GM18508 (cell line): ENCODE data around the gene DCAF12.

Experiments used
- ATAC-seq: cut with Tn5 transposase; IDR thresholded peaks from one replicate; pipeline ENCODE4 v1.9.1; 2021; ENCODE audit warnings: moderate number of reproducible peaks; ENCODE audit not compliant: insufficient read depth, unreplicated experiment

The DCAF12 gene

DNA sequence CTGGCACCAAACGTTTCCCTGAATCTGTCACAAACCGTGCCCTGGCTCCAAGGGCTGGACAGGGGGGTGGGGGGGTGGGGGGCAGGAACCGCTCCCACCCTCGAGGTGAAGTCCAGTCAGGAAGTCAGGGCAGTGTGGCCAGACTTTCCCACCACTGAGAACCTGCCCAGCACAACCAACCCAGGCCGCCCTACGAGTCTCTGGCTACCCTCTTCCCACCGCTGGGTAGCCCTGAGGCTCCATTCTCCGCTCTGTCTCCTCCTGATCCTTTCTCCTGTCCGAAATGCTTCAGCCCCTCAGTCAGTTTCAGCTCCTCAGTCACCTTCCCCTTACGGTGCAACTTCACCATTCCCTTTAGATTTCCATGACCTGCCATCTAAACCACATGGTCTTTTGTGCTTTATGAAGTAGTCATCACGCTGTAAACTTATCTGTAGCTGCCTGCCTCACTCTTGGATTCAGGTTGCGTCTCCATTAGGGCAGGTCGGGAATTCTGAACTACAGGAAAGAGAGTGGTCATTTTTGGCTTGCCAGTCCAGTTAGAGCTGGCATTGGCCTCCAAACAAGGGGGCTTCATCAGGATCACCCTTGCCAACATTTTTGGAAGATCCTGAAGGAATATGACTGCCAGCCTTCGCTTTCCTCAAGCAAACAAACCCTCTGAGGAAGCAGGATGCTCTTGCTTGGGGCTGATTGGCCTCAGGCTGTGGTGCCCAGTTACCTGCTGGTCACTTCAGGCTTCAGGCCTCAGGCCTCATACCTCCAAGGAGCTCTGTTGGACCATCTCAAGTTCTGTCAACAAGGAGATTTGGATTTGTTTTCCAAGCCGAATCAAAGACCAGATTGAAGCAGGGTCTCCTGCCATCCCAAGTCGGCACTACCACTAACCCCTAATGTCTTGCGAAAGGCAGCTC, 794 bp upstream of the DCAF12 start:
- ATAC-seq: no peak

DNA sequence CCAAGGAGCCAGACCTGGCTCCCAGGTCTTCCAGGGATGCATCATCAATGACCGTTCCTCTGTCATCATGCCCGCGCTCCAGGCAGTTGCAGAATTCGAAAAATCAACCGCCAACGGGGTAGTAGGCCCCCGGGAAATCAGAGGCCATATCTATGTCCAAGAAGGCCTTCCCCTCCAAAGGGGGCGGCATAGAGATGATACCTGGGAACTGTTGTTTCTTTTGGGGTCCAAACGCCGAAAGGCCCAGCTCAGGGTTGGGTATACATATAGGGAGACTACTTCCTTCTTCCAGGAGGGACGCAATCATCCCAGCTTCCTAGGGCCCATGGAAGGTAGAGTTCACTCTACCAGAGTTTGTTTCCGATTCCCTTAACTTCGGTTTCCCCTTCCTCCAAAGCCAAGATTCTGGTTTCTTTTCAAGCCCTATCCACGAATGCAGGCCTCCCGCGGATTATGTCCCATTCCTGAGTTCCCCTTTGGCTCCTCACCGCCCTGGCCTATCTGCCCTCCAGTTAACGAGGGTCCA, 754 bp downstream of the DCAF12 start:
- ATAC-seq: no peak

DNA sequence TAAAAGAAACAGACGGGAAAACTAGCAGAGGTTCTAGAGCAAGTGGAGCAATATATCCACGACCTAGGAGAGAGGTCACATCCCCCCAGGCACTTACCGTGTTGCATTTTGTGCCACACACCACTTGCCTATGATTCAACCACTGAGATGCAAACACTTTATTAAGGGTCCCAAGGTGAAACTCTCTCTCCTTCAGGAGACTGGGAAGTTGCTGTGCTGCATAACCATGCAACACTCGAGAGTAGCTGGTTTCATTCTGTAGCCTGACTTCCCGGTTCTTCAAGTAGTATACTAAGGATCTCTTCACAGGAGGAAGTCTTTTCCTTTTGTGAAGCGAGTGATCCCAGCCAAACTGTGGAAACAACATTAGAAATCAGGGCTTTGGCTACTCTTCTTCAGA, 1.6 kb downstream of the DCAF12 start:
- ATAC-seq: no peak

DNA sequence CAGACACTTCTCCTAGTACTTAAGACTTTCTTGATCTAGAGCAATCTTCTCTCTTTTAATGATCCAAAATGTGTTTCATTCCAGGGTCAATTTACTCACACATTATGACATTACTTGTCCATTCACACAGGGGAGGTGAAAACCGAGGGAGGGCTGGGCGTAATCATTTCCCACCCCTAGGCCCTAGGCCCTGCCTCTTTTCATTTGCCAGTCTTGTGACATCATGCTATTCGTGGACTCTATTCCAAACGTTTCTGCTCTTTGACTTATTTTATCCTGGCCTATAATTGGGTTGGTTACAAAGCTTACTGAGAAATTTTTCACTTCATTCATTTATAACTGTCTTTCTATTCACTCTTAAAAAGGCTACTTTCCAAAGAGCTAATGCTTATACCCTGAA, 2.4 kb downstream of the DCAF12 start:
- no peak for ATAC-seq

DNA sequence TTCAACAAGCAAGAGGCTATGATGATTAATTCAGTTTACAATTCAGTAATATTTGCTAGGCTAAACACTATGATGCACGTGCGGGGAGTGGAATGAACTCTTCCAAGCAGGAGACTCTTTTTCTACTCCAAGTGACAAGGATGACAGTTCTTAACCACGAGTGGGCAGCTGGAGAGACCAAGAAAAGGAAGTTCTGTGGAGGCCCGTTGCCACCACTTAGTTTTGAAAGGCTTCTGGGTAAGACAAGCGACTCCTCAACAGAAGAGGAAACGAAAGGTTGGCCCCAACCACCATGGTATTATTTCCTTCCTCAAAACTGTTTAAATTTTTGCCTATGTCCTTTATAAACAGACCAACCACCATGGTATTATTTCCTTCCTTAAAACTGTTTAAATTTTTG, 2.8 kb downstream of the DCAF12 start:
- ATAC-seq: no peak

DNA sequence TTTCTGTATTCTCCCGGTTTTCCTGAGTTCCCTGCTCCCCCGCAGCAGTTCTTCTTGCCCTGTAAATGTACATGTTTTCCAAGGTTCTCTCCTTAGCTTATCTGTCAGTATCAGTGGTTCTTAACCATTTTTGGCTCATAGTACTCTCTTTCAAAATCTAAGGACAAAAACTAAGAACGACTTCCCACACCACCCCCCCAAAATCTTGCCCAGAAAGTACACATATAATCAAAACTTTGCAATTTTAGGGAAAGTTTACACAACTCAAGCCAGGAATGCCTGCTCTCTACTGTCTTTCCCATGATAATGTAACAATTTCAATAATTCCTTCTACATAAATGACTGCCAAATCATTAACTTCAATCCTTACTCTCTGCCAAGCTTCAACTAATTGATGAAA, 4.5 kb downstream of the DCAF12 start:
- no peak for ATAC-seq

DNA sequence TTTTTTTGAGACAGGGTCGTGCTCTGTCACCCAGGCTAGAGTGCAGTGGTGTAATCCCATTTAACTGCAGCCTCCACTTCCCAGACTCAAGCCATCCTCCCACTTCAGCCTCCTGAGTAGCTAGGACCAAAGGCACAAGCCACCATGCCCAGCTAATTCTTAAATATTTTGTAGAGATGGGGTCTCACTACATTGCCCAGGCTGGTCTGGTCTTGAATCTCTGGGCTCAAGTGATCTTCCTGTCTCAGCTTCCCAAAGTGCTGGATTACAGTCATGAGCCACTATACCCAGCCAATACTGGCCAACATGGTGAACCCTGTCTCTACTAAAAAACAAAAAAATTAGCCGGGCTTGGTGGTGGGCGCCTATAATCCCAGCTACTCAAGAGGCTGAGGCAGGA, 6.8 kb downstream of the DCAF12 start:
- ATAC-seq: no peak

DNA sequence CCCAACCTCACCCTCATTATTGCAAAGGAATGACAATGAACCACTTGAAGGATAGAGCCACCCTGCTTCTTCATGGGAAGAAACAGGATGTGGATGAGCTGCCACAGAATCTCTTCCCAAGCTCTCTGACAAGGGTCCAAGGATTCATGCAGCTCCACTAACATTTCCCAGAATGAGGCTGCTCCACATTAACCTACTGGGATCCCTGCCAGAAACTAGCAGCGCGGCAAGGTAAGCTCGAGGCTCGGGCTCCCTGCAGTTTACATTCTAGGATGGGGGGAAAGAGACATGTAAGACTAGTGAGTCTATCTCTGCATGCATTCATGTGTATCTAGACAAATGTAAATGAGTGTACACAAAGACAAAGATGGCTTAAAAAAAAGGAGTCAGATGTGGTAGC, 12.1 kb downstream of the DCAF12 start:
- ATAC-seq: no peak

DNA sequence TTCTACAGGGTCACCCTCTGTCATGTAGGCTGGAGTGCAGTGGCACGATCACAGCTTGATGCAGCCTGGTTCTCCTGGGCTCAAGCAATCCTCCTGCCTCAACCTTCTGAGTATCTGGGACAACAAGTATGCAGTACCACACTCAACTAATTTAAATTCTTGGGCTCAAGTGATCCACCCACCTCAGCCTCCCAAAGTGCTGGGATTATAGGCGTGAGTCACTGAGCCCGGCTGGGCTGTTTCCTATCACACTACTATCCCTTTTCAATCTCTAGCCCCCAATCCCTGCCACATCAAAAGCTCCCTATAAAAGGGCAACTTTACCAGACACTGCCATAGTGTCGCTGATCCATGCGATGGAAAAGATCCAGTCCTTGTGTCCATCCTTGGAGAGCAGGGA, 20.4 kb downstream of the DCAF12 start:
- no peak for ATAC-seq

DNA sequence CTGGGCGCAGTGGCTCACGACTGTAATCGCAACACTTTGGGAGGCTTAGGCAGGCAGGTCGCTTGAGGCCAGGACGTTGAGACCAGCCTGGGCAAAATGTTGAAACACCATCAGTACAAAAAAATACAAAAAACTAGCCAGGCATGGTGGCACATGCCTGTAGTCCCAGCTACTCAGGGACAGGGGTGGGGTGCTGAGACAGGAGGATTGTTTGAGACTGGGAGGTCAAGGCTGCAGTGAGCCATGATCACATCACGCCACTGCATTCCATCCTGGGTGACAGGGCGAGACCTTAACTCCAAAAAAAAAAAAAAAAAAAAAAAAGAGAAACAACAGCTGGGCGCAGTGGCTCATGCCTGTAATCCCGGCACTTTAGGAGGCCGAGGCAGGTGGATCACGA, 23.7 kb downstream of the DCAF12 start:
- ATAC-seq: no peak

DNA sequence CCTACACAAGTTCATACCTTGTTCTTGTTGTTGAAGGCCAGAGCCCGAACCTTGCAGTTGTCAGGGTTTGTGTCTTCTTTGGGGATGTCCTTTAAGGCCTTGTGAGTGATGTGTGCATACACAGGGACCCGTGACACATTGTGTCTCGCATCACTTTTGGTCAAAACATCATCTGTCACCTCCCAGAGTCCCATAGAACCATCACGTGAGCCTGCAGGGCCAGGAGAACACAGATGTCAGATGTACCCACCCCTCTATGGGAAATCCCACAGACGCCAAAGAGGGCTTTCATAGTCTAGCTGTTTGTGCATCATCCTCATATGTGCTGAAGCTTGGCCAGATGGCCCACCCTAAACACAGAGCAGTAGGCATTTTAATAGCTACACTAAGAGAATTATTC, 28.2 kb downstream of the DCAF12 start:
- no peak for ATAC-seq

DNA sequence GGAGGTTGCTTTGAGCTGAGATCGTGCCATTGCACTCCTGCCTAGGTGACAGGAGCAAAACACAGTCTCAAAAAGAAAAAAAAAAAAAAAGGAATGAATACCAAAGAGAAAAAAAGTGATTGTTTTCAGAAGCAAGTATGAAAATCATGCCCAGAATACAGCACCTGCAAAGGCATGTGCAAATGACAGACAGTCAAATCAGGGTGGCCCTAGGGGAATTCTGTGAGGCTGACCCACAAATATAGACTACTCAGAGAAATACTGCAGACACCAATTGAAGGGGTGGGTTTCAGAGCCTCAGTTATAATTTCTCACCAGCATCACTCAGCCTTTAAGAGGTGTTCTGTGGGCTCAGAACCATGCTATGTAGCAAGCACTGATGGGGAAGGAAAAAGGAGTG, 28.6 kb downstream of the DCAF12 start:
- no peak for ATAC-seq

DNA sequence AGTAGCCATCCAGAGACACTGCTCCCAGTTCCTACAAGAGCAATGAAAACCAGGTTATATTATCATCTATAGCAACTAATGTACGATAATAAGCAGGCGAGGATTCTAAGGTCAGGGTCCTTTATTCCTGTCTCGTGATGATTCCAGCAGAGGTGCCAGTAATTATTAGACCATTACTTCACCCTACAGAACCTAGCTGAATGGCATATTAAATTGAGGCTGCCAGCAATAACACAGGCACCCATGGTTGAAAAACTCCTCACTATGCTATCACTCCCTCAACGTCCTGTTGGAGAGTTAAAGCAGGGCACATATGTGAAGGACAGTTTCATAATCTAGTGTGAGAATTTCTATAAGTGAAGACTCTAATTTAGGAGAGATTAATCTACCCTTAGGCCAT, 29.7 kb downstream of the DCAF12 start:
- ATAC-seq: no peak

DNA sequence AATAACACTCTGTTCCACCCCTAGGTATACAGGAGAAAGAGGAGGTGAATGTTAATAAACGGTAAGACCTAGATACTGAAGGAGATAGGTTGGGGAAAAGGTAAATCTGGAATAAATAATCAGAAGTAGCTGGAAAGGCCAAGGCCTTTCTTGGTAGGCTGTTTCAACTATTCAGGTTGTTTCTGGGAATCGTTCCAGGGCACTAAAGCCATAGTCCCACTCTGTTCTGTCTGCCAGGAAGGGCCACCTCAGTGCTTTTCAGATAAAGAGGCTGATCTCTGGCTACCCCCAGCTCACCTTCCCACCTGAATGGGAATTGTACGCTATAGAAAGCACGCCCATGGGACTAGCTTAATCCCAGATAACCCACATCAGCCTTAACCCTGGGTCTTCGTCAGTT, 32.9 kb downstream of the DCAF12 start:
- ATAC-seq: no peak

DNA sequence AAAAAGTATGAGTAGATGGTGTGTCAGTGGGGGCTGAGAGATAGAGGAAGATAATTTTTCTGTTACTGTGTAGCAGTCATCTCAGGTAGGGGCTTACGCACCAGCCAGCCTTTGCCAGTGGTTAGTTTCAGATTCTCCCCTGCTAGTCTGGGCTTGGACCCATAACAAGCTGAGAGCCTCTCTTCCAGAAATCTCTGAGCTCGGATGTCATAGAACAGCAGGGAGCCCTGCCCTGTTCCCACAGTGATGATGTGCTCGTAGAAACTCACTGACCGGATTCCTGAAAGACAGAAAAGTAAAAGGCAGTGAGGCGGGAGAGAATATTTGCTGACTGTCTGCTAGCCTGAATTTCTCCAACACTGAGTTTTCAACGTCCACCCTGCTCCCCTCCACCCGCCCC, 37.2 kb downstream of the DCAF12 start:
- no peak for ATAC-seq

DNA sequence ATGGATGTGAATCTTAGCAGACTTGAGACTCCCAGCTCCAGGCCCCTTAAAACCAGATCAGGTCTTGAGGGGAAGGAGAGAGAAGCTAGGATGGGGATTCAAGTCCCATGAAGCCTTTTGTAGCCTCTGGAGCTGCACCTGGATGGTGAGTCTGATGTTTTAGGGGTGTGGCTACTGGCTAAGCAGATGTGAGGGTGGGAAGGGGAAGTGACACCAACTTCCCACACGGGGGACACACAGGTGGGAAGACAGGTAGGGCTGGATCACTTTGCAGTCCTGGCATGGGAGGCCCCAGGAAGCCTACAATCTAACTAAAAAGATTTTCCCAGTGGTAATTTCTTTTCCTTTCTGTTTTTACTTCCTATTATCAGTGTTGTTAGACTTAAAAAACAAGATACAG, 39.1 kb downstream of the DCAF12 start:
- ATAC-seq: no peak

DNA sequence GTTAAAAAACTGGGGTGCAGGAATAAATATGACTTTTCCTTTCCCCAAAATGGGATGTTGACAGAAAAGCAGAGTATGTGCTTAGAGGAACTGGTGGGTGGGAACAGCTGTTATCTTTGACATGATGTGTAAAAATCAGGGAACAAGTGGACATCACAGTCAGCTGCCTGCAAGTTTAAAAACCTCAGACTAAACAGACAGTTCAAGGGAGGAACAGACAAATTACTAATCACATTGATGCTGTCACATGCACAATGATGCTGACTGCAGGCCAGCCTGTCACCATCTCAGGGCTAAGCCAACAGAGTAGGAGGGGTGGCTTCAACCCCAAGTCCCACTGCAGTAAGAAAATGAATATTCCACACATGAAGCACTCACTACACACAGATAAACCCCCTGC, 39.6 kb downstream of the DCAF12 start:
- ATAC-seq: no peak

DNA sequence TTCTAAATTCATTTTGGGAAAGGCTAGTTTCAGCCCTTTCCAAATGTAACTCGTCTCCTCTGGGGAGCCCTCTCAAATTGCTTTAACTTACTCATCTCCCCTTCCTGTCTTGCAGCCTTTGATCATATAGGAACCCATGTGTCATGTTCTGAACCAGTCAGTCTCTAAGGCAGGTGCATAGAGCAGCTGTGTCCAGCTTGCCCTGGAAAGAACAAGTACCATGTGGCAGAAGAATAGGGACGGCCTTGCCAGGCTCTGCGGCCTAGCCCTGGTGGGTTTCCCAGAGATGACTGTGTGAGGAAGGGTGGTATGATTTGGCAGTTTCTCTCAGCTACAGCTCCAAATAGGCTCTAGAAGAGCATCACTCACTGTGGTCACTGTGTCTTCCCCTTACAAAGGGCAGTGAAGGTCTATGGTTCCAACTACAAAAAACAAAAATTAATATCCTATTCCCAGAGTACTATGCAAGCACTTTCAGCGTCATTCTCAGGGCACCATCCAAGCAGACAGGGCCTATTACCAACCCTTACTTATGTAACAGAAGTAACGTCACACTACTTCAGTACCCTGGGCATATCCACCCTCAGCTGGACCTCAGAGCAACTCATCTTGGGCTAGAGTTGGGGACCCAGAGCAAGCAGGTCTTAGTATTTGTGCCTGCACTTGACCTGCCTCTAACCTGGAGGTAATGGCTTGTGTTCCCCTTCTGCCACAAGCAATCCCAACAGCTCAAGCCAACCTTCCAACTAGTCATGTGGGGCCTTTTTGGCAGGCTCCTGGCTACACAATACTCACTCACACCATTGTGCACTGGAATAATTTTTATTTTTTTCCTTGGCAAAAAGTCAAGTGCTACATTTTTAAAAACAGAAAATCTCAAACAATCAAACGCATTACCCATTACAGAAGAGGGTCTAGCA, 40.7 kb downstream of the DCAF12 start:
- no peak for ATAC-seq

DNA sequence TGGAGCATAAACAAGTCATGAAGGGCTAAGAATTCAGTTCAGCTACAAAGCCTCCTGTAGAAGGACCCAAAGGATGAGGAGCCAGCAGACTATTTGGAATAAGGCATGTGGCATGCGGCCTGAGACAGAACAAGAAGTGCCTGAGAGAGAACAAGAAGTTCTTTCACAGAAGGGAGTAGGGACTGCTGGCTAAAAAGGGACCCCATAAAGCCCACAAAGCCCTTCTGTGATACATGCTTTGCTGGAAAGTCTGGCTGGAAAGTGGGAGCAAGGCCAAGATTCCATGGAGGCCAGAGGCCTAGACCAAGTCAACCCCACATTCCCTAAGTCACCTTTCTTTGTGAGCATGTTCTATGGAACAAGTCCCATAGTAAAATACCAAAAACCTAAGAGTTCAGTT, 41.9 kb downstream of the DCAF12 start:
- no peak for ATAC-seq

DNA sequence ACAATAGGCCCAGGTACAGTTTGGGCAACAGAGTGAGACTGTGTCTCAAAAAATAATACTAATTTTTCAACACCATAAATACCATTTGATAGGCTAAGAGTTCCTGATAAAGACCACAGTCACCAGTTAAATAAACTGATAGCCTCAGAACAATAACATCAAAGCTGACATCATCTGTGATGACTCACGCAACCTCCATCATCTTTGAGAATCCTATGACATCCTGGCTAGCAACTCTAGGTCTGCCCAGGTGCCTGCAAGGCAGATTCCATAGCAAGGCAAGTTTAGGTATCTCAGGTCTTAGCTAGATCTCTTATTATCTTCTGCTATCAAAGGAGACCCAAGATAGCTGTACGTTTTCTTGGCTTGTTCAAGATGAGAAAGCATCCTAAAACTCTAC, 47.3 kb downstream of the DCAF12 start:
- no peak for ATAC-seq

DNA sequence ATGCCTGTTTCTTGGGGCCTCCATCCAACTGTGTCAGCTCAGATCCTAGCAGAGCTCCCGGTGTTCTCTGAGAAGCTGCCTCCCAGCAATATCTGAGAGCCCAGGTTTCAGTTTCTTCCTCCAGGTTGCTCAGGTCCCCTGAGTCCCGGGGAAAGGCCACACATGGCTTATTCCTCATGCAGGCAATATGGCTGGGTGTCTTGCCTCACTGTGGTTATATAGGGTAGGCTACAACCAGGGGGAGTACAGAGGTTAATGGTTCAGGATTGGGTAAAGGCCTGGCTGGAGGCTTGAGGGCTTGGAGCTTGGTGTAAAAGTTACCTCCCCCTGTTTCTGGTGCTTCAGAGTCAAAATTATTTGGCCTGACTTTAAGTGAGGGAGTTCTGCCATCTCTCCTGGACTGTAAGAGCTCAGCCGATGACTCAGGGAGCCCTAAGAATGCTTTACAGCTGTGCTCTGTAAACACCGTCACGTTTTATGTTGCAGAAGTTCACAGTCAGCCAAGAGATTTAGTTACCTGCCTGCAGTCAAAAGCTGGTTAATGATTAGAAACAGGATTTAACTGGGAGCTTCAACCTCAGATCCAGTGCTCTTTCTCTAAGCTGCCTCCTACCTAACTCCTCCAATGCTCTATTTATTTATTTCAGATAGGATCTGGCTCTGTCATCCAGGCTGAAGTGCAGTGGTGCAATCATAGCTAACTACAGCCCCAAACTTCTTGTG, 53.5 kb downstream of the DCAF12 start:
- ATAC-seq: no peak
